SH-SY5Y (cell line): ENCODE results near the gene SLC4A1.

ENCODE experiments used
- GATA2 ChIP-seq: IDR thresholded peaks from 2 replicates; pipeline ENCODE4 v1.6.1; 2011; ENCODE audit warnings: mild to moderate bottlenecking, low read depth, low read length
- GATA3 ChIP-seq: IDR thresholded peaks from 2 replicates; pipeline ENCODE4 v1.6.1; 2011; ENCODE audit warnings: low read depth, mild to moderate bottlenecking, low read length, moderate library complexity

Gene SLC4A1

GRCh38 chr17:44272321-44272951 lies 4.5 kb upstream of the SLC4A1 start:
- no peak for TF ChIP-seq GATA3
- no peak for TF ChIP-seq GATA2

- TF ChIP-seq GATA3 = no peak
- TF ChIP-seq GATA2 = no peak
These were observed 1.8 kb upstream of the SLC4A1 start for GRCh38 chr17:44269535-44270240.

DNA sequence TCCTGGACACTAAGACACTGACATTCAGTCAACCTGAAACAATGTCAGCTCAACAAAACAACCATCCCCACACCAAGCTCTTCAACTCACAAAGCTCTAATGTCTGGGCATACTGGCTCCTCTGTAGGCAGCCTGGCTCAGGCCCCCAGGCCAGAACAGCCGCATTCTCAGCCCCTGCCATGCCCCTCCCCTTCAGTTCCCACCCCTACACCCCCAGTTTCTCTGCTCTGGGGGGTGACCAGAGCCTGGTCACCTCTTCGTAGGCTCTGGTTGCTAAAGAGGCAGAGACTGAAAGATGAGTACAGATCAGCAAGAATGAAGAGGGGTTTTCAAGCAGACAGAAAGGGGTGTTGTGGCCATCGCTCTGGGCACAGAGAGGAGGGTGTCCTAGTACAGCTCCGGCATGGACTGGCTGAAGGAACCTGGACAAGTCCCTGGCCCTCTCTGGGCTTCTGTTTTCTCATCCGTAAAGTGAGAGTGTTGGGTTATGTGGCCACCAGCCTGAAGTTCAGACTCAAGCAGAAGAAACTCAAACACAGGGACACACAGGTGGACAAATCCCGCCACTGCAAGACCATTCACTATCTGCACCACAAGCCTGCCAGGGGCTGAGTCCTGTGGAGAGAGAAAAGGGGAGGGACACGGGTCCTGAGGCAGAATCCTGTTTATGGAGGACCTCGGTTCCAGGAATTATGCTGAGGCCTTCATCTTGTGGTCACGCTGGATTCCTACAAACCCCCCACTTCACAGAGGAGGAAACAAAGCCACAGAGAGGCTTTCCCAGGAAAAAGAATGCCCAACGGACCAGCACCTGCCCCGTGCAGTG lies 987 bp upstream of the SLC4A1 start:
- no peak for TF ChIP-seq GATA2
- TF ChIP-seq GATA3 = no peak

- no peak for TF ChIP-seq GATA2
- no peak for TF ChIP-seq GATA3
These were observed 825 bp downstream of the SLC4A1 start for GRCh38 chr17:44267165-44267455.

- TF ChIP-seq GATA2 (peak; percentile 47; the same call in 1 of the 2 replicates), GATA3 (no peak)
These were observed 1.4 kb downstream of the SLC4A1 start for GRCh38 chr17:44266402-44267164.

DNA sequence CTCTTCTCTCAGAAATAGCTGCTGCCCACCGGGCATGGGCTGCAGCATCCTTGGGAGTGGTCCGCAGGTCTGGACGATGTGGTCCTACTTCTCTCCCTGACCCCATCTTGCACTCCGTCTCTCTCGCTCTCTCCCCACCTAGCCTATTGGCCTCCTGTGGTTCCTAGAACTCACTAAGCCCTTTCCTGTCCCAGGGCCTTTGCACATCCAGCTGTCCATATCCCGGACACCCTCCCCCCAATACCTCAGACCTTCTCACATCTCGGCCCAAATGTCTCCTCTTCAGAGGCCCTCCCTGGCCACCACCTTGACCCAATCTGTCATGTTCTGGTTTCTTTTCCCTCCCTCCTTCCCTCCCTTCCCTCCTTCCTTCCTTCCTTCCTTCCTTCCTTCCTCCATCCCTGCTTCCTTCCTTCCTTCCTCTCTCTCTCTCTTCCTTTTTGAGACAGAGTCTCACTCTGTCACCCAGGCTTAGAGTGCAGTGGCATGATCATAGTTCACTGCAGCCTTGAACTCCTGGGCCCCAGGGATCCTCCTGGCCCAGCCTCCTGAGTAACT lies 4.5 kb downstream of the SLC4A1 start:
- no peak for TF ChIP-seq GATA3
- no peak for TF ChIP-seq GATA2

- TF ChIP-seq GATA3 = no peak
- no peak for TF ChIP-seq GATA2
These were observed 5.2 kb downstream of the SLC4A1 start for GRCh38 chr17:44262654-44263225.

DNA sequence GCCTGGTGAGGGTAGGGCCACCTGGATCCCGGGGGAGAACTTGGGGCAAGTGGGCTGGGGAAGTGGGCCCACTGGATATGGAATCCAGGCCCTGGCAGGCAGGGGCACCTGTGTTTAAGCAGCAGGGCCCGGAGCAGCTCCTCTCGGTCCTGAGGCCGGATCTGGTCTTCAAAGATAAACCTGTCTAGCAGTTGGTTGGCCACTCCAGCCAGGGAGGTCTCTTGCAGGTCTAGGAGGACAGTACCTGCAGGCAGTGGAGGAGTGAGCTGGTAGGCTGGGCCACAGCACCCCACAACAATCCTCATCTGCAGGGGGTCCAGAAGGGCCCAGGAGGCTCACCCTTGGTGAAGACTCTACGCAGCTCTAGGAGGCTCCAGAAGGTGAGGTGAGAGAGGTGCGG lies 7.6 kb downstream of the SLC4A1 start:
- no peak for TF ChIP-seq GATA2
- TF ChIP-seq GATA3 = no peak

GRCh38 chr17:44258811-44259351 lies 9.1 kb downstream of the SLC4A1 start:
- TF ChIP-seq GATA3 (no peak), GATA2 (no peak)

DNA sequence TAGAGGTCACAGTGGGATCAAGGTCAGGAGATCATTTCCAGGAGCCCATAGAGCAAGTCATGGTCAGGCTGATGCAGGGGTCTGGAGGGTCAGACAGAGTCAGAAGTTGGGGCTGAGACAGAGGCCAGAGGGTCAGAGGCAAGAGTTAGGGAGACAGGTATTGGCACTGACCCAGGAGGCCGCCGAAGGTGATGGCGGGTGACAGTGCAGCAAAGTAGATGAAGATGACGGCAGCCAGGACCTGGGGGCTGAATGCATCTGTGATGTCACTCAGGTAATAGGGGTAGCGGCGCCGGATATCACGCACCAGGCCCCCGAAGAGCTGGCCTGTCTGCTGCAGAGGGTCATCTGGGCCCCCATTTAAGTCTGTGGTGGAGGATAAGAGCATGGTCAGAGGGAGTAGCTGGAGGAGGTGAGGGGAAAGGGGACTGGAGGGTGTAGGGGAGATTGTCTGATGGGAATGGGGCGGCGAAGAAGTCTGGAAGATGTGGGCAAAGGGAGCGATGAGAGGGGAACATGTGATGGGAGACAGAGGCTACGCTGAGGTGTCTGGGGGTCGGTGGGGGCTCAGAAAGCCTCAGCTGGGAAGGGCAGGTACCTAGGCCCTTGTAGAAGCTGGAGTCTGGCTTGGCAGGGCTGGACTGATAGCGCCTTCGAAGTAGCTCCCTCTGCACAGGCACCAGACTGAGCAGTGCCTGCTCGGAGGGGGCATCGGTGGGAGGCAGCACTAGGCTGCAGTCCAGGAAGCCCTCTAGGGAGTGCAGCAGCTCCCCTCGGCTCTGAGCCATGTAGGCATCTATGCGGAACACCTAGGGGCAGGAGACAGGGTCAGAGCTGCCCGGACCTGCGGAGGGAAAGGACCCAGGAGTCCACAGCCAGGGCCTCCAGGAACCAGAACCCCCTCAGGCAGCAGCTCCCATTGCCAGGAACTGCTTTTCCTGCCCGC lies 9.8 kb downstream of the SLC4A1 start:
- TF ChIP-seq GATA2 = no peak
- no peak for TF ChIP-seq GATA3

- TF ChIP-seq GATA3 (no peak), GATA2 (no peak)
These were observed 11.3 kb downstream of the SLC4A1 start for GRCh38 chr17:44256671-44257070.

DNA sequence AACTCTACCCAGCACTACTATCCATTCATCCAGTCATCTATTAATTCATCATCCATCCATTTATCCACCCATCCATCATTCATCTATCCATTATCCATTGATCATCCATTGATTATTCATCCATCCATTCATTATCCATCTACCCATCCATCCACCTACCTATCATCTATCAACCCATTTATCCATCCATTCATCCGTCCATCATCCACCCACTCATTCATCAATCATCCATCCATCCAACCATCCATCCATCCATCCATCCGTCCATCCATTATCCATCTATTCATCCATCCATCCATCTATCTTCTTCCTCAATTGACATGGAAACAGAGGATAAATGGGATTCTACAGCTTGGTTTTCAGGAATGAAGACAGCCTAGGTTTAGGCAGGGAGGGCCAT lies 12.0 kb downstream of the SLC4A1 start:
- no peak for TF ChIP-seq GATA3
- no peak for TF ChIP-seq GATA2
